Stimulated activated CD4-positive, alpha-beta T cell treated with anti-CD3 and anti-CD28 coated beads, Interleukin-1b, Interleukin-23, amount 100 ng/mL, for 1 hour (primary cell): ENCODE data around the gene TP53BP2.
A peak's percentile ranks its signal among the peaks of the same experiment; 100 is the strongest.
"Not testable (repeated sequence)": the region's sequence is repeated elsewhere in the genome, so short reads cannot be mapped to it uniquely, and the experiment has no call there.

Source experiments
- DNase-seq, 2 donors: peaks; one replicate each; pipeline ENCODE4 v3.0.0-alpha.2; 2020; ENCODE audit warnings: low read depth in 2 of 2

TP53BP2 gene

DNA sequence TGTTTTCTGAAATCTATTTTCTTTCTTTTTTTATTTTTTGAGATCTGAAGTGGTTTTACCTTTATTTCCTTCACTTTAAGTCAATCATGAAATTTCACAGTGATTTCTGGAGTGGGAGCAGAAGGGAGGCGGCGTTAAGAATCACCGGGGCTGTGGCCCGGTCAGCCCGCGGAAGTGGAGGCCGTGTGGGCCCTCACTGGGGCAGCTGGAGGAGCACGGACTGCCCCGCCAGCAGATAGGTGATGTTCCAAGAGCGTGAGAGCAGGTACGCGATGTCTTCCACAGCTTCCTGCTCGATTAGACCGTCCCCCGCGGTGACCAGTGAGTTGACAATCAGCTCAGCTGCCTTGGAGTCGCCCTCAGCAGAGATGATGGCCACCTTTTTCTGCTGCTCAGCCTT is 10.6 kb upstream of the TP53BP2 start:
- DNase-seq: no peak

DNA sequence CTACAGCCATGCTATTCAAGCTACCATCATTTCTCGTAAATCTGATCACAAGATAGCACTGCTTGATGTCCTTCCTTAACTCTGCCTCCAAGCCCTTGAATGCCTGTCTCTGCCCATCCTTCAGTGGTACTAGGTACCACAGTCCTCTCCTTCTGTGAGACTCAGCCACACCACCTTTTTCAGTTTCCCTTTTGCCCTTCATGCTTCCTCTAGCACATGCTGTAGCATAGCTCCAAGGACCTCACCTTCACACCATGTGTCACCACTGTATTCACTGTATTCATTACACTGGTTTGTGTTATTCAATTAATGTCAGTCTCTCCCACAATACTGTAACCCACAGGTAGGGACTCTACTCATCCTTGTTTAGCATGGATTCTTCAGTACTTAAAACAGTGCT is 8.0 kb upstream of the TP53BP2 start:
- DNase-seq: no peak

DNA sequence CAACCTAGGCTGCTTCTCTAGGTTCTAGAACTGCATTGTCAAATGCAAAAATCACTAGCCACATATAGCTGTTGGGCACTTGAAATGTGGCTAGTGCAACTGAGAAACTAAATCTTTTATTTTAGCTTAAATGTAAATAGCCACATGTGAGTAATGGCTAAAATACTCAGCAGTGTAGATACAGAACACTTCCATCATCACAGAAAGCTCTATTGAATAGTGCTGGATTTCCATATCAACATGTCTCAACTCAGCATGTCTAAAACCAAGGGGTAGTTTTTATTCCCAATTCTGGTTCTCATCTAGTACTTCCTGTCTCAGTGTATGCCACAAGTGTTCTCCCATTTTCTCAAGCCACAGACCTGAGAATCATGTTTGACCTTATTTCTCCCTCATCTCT is 7.5 kb upstream of the TP53BP2 start:
- no peak for DNase-seq

GRCh38 chr1:223852337-223852736 is 6.6 kb upstream of the TP53BP2 start:
- no peak for DNase-seq

DNA sequence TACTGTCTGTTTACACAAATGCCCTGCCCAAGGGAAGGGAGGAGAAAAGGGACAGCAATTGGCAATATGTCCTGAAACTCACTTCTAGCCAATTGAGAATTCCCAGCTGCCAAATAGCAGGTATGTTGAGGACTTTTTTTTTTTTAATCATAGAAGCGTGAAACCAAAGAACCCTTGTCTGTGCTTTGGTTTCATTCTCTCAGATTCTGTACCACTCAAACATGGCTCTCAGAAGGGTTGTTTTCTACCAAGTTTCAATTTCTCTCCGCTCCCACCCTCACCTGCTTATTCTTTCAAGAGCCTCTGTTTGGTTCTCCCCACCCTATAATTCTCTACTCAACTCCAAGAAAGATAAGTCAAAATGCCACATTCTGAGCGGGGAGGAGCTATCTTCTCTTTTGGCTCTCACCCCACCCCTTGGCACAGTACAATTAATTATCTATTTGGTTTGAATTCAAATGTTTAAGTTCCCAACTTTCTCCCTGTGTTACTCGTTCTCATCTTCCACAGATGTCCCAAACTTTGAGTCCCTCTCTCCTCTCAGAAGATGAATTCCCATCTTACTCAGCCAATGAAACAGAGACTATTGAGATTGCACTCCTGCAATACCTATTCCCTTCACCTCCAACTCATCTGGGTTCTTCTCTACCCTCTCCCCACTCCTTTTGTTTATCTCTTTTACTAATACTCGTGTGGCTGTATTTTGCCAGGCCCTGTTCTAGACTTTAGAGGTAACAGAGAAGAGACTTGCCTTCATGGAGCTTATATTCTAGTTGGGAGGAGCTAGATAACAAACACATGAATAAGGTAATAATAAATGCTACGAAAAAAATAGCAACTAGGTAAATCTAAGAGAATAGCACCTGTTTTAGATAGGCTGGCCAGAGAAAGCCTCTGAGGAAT is 3.9 kb upstream of the TP53BP2 start:
- no peak for DNase-seq

- DNase-seq: no peak
These were observed 2.8 kb upstream of the TP53BP2 start for GRCh38 chr1:223848536-223848935.

DNA sequence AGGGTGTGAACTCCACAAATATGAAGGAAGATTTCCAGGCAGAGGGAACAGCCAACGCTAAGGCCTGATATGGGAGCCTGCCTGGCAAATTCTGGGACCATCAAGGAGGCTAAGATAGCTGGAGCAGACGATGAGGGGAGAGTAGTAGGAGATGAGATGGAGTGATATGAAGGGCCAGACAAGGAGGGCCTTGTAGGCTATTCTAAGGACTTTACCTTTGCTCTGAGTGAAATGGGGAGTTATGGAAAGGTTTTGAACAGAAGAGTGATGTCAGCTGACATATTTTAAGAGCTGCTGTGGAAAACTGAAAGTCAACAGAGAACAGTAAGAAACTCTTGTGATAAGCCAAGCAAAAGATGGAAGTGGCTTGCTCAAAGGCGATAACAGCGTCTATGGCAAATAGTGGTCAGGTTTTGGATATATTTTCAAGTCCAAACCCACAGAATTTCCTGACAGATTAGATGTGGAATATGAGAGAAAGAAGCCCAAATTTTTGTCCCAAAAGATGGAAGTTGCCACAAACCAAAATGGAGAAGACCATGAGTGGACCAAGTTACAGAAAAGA is 2.1 kb upstream of the TP53BP2 start:
- DNase-seq: no peak

- DNase-seq: peak; percentile 8 to 35
These were observed 524 bp downstream of the TP53BP2 start for GRCh38 chr1:223845037-223845809.

GRCh38 chr1:223844787-223845036 is 1.0 kb downstream of the TP53BP2 start:
- DNase-seq: no peak

DNA sequence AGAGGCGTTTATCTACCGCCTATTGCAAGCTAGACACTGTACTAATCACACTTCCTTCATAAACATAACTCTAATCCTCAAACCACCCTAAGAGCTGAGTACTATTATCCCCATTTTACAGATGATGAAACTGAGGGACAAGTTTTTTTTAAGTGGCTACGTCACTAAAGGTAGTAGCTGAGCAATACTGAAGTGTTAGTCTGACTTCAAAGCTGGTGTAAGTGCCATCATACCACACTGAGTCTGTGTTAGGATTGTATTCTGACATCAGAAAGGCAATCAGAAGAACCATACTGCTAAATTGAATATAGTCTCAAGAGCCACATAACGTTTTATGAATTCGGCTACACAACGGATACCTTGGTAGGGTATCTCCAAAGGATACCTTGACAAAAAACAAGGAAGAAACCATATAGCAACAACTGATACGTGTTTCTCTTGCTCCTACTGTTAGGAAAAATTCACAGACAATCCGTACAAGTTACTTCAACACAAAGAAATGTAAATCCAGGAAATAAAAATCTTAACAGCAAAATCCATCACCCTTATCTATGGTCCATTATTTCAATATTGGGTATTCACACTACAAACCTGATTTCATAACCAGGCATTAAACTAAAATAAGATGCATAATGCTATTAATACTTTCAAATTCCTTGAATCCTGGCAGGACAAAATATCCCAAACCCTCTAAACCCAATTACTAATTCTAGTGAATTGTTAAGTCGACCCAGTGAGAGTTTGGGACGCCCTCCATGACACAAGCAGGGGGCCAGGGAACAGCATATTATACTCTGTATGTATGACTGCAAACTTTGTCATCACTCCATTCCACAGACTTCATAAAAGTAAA is 1.6 kb downstream of the TP53BP2 start:
- DNase-seq: no peak

- DNase-seq: no peak
These were observed 3.0 kb downstream of the TP53BP2 start for GRCh38 chr1:223842784-223843183.

GRCh38 chr1:223841977-223842623 is 3.6 kb downstream of the TP53BP2 start:
- not testable (repeated sequence) for DNase-seq

GRCh38 chr1:223840254-223840653 is 5.5 kb downstream of the TP53BP2 start:
- no peak for DNase-seq

- no peak for DNase-seq
These were observed 7.5 kb downstream of the TP53BP2 start for GRCh38 chr1:223838125-223838854.

DNA sequence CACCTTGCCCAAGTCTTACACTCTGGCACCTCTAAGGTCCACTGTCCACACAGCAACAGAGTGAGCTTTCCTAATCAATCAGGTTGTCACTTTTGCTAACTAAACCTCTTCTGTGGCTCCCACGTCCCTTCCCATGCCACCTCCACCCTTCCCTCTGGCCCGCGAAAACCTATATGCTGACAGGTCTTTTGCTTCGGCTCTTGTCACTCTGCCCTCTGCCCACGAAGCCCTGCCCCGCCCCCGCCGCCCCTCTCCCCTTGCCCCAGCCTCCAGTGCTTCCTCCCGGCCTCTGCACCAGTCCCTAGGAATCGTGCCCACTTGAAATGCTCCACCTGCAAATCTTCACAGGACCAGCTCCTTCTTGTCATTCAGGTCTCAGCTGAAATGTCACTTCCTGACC is 8.1 kb downstream of the TP53BP2 start:
- no peak for DNase-seq

GRCh38 chr1:223837206-223837605 is 8.5 kb downstream of the TP53BP2 start:
- no peak for DNase-seq

GRCh38 chr1:223836586-223836985 is 9.2 kb downstream of the TP53BP2 start:
- no peak for DNase-seq

GRCh38 chr1:223835754-223836153 is 10.0 kb downstream of the TP53BP2 start:
- no peak for DNase-seq

GRCh38 chr1:223834660-223835263 is 11.0 kb downstream of the TP53BP2 start:
- DNase-seq: no peak

DNA sequence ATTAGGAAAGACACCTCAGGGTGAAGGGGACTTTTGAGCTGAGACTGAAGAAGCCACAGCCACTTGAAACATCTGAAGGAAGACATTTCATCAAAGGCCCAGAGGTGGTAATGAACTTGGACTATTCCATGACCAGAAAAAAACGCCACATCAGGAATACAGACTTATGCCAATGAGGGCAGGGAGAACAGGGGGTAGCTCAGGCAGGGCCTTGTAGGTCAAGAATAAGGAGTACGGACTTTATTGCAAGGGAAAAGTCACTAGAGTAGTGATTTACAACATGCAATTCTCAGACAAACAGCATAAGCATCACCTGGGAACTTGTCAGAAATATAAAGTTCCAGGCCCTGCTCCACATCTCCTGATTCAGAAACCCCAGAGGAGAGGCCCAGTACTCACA is 11.8 kb downstream of the TP53BP2 start:
- no peak for DNase-seq

GRCh38 chr1:223832637-223832943 is 13.2 kb downstream of the TP53BP2 start:
- DNase-seq: no peak
